Stimulated activated CD4-positive, alpha-beta T cell treated with anti-CD3 and anti-CD28 coated beads, Interleukin-1b, Interleukin-23, amount 100 ng/mL, for 48 hours (primary cell): ENCODE results near the gene NPIPA8.
"Not testable (repeated sequence)": the region's sequence is repeated elsewhere in the genome, so short reads cannot be mapped to it uniquely, and the experiment has no call there.

Source experiments
- DNase-seq: peaks from one replicate; pipeline ENCODE4 v3.0.0-alpha.2; 2020

Gene NPIPA8

DNA sequence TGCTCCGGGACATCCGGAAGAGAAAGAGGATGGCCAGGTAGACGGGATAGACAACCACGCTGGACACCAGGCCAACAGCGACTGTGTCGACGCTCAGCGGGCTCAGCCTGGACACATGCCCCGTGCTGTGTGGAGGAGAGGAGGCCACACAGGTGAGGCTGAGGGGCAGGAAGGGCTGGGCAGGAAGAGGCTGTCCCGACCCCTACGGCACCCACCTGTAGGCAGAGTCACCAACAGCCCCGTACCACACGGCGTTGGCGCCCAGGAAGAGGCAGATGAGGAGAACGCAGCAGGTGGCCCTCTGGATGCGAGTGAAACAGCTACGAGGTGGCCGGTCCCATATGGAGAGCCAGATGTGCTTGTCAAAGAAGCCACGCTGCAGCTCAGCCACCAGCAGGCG is at the start of gene NPIPA8:
TSS of gene NPIPA8 (minus strand) at position 101 of the 400 bp plus-strand sequence. CDS start 4,074 bp downstream, outside the sequence.
- not testable (repeated sequence) for DNase-seq

DNA sequence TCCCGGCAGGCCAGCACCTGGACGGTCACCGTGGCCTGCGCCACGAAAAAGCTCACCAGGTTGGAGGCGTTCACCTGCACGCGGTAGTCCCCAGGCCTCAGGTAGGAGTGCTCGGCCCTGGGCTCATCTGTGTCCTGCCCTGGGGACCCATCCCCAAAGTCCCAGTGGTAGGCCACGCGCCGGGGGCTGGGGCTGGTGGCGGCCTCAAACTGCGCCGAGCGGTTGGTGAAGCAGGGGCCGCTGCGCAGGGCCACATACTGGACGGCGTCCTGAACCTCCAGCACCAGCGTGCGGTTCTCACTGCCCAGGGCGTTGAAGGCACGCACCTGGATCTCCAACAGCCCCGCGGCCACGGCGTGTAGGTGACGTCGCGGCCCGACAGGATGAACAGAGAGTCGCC is 48.7 kb upstream of the NPIPA8 start:
- DNase-seq: not testable (repeated sequence)

DNA sequence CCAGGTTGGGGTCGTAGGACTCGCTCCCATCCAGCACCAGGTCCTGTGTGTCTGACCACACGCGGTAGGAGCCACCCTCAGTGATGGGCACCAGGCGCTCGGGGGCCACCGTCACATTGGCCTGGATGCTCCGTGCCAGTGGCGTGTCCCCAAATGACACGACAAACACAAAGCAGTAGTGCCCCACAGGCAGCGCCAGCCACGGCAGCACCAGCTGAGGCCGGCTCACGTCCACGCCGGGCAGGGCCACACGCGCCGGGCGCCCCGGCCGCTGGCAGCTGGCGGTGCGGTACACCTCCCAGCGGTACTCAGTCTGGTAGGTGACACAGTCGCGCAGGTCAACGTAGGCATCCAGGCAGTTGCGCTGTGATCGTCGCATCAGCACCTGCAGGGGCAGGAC is 48.3 kb upstream of the NPIPA8 start:
- not testable (repeated sequence) for DNase-seq

DNA sequence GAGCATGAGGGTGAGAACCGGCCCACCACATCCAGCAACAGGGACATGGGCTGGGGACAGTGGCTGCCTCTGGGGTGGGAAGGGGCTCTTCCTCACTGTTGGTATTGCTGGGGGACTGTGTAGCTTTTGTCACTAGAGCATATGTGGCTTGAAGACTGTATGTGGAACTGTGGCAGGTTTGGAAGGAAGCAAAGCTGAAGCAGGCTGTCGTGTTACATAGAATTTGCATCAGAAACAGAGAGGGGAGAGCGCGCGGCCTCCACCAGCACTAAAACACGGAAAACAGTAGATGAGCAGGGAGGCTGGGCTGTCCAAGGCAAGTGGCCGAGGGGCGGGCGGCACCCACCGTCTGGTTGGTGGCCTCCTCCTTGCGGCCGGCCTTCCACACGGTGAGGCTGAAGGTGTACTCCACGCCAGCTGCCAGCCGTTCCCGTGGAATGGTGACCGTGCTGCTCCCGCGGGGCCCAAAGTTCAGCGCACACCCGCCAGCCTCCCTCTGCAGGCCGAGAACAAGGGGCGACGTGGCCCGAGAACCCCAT is 47.6 kb upstream of the NPIPA8 start:
- DNase-seq: not testable (repeated sequence)

DNA sequence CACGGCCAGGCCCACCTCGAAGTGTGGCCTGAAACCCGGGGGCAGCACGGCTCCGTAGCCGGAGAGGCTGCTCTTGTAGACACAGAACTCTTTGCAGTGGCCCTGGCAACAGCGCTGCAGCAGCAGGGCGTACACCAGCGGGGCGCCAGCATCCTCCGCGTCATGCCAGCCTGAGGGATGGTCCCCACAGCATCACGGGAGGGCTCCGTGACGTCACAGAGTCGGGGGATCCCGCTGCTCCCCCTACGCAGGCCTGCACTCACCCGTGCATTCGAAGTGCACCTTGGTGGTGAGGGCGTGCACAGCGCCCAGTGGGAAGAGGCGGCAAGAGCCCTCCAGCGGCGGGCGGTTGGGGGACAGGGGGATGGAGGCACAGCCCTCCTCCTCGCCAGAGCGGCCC is 46.2 kb upstream of the NPIPA8 start:
- DNase-seq: not testable (repeated sequence)

DNA sequence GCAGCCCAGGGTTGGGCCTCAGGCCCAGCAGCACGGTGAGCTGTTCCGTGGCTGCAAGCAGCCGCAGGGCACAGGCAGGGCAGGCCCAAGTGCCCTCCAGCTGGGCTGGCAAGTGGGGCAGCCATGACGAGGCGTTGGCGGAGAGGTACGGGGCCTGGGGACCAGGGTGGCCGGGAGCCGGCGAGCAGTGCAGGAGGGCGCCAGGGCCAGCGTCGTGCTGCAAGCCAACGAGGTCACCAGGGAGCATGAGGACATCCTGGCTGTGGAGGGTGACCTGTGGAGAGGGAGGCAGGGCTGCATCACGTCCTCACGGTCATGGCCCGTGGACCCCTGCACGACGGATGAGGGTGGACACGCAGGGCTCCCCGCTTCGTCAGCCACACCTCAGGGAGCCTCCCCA is 11.2 kb upstream of the NPIPA8 start:
- DNase-seq: not testable (repeated sequence)

DNA sequence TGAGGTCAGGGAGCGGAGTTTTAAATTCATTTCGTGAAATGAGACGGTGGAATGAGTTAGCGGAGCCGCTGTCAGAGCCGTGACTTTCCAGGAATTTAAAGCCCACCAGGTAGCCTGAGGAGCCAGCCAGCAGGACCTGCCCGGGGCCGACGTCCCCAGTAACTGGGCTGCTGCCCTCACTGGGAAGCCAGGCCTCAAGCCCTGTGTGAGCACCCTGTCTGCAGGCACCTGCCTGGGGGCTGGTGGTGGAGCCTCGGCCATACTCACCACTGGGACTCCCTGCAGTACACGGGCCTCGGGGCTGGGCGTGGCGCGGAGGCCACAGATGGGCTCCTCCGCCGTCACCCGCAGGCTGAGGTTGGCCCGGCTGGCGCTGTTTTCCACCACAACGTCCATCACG is 10.5 kb upstream of the NPIPA8 start:
- not testable (repeated sequence) for DNase-seq

DNA sequence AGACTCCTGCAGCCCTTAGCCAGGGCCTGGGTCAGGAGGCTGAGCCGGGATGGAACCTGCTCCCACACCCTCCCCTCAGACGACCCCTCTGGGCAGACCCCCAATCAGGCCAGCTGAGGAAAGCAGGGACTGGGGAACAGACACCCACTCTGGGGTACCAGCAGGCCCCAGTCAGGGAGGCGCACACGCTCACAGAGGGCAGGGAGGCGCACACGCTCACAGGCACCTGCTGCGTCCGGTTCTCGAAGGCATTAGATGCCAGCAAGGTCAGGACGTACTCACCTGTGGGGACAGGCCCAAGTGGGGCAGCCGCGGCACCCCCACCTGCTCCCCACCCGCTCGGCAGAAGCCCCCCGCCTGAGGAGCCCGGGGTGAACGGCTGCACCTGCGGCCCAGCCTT is 8.1 kb upstream of the NPIPA8 start:
- DNase-seq: not testable (repeated sequence)

DNA sequence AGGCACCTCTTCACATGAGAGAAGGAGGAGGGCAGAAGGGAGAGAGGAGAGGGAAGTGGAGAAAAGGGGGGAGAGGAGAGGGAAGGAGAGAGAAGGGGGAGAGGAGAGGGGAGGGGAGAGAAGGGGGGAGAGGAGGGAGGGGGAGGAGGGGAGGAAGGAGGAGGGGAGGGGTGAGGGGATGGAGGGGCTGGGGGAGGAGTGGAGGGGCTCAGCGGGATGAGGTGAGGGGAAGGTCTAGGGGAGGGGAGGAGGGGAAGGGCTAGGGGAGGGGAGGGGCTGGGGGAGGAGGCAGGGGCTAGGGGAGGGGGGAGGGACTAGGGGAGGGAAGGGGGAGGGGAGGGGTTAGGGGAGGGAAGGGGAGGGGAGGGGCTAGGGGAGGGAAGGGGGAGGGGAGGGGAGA is 5.5 kb upstream of the NPIPA8 start:
- not testable (repeated sequence) for DNase-seq

DNA sequence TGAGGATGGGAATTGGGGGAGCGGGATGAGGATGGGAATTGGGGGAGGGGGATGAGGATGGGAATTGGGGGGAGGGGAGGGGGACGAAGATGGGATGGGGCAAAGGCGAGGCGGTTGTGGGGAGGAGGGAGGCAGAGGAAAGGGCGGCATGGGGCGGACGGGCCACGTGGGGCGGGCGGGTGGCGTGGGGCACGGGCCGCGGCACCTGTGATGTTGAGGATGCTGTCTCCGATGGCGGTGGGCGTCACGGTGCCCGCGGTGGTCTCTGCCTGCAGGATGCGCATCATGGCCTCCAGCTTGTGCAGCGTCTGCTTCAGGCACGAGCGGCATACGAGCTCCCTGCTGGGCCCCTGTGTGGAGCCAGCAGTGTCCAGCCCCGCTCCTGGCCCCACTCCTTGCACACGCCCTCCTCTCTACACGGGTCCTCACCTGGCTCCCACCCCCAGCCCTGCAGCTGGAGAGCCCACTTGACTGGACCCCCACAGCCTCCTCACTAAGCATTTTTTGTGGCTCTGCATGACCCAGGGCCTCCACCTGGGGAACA is 5.0 kb upstream of the NPIPA8 start:
- DNase-seq: not testable (repeated sequence)

DNA sequence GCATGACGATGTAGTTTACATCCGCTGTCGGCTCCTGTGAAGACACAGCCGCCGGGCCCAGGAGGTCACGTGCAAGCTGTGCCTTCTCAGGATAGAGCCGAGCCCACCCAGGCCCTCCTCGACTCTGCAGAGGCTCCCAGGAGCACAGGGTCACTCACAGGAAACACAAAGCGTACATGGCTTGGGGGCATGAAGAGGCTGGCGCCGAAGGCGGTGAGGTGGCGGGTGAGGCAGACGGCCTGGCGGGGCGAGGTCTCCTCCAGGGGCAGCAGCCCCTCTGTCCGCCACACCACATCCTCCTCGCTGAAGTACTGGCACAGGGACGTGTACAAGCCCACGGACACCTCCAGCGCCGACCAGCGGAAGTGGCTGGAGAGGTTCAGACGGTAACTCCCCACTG is 2.7 kb upstream of the NPIPA8 start:
- DNase-seq: not testable (repeated sequence)

DNA sequence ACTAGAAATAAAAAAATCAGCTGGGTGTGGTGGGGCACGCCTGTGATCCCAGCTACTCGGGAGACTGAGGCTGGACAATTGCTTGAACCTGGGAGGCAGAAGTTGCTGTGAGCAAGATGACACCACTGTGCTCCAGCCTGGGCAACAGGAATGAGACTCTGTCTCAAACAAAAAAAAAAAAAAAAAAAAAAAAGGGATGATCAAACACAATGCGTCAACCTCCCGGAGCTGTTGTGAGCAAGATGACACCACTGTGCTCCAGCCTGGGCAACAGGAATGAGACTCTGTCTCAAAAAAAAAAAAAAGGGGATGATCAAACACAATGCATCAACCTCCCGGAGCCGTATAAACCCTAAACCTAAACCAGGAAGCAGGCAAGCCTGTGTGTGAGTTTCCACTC is 24.7 kb downstream of the NPIPA8 start:
- DNase-seq: not testable (repeated sequence)

DNA sequence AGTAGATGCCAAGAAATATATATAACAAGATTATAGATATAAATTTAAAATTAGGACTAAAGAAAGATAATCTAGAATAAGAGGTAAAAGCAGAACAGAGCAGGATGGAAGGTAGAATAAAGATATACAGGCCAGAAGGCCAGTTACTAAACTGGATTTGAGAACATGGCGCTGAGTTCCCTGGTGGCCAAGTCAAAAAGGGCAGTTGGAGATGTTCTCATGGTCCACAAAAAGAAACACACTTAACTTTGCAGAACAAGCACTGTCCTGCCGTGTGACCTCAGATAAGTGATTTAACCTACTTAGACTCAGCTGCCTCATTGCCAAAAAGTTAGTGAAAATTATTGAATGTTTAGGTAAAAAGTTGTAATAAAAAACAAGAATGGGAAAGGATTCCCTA is 27.4 kb downstream of the NPIPA8 start:
- not testable (repeated sequence) for DNase-seq

DNA sequence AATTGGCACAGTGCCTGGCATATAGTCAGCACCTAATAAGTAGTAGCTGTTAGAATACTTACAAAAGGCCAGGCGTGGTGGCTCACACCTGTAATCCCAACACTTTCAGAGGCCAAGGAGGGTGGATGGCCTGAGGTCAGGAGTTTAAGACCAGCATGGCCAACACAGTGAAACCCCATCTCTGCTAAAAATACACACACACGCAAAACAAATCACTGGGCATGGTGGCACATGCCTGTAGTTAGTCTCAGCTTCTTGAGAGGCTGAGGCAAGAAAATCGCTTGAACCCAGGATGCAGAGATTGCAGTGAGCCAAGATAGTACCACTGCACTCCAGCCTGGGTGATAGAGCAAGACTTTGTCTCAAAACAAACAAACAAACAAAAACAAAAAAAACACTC is 29.3 kb downstream of the NPIPA8 start:
- not testable (repeated sequence) for DNase-seq

DNA sequence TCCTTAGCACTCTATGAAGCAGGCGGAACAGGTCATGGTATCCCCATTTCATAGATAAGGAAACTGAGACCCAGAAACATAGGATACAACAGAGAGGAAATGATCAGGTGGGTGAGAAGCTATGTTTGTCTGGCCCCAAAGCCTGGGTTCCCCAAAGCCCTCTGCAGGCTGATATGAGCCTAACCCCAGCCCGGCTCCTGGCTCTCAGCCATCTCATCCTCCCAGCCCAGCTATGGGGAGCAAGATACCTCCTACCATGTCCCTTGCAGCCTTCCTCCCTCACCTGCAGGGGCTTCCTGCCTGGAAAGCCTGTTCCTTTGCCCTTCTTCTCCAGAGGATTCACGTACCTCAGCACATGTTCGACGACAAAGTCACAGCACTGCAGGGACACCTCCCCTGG is 30.5 kb downstream of the NPIPA8 start:
- DNase-seq: not testable (repeated sequence)

DNA sequence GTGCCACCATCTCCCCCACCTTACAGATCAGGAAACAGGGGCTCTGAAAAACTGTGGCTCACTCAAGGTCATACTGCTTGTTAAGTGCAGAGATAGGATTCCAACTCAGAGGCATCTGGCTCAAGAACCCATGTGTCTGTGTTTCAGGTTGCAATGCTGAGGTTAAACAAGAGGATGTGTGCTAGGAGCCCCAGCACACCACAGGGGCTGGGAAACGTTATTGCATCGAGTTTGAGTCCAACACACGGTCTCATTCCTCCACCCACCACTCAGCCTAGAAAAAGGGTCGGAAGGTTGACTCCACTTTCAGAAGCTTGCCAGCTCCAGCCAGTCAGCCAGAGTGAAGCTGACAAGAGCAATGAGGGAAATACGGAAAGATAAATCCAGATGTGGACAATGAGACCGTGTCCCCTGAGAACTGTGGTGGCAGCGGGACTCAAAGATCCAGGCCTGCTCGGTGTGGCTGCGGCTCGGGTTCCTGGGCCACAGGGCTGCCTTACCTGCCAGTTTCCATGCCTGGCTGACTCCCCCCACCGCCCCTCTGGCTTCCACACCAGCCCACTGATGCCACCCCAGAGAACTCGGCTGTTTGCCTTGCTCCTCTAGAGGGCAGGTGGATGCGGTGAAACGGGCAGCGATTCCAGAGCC is 33.4 kb downstream of the NPIPA8 start:
- not testable (repeated sequence) for DNase-seq

DNA sequence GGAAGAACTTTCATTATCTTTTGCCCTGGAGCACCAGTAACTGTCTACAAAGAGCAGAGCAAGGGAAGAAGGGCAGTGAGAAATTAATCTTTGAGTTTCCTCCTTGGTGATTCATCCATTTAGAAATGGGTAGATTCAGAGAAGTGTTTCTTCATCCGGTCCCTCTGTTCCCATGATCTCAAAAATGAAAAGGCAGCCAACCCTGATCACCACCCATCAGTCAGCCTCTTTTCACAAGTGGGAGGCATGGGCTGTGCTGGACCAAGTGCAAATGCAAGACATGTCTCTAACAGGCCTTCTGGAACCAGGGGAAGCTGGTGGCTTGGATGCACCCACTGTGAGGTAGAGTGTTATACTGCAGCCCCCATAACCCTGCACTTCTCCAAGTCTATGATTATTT is 38.8 kb downstream of the NPIPA8 start:
- not testable (repeated sequence) for DNase-seq

DNA sequence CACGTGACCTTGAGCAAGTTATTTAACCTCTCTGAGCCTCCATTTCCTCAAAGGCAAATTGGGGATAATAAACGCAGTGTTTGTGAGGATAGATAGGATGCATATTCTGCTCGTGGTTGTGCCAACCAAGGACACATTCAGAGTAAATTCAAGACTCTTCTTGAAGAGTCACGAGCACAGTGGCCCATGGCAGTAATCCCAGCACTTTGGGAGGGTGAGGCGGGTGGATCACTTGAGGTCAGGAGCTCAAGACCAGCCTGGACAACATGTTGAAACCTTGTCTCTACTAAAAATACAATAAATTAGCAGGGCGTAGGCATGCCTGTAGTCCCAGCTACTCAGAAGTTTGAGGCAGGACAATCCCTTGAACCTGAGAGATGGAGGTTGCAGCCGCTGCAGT is 39.6 kb downstream of the NPIPA8 start:
- DNase-seq: not testable (repeated sequence)

DNA sequence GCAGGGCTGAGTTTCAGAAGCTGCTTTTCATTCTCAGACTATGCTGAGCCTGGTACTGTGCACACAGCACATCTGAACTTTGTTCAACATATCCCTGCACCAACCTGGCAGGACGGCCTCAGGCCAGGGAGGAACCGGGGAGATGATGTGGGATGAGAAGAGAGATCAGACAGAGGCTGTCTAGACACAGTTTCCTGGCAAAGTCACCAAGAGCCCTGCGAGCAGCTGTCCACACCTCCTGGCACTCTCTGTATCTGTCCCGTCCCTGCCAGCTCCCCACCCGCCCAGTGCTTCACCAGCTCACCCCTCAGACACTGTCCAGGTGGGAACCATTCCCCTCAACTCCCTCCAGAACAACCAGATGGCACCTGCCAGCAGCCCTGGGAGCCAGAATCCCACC is 42.2 kb downstream of the NPIPA8 start:
- DNase-seq: not testable (repeated sequence)

DNA sequence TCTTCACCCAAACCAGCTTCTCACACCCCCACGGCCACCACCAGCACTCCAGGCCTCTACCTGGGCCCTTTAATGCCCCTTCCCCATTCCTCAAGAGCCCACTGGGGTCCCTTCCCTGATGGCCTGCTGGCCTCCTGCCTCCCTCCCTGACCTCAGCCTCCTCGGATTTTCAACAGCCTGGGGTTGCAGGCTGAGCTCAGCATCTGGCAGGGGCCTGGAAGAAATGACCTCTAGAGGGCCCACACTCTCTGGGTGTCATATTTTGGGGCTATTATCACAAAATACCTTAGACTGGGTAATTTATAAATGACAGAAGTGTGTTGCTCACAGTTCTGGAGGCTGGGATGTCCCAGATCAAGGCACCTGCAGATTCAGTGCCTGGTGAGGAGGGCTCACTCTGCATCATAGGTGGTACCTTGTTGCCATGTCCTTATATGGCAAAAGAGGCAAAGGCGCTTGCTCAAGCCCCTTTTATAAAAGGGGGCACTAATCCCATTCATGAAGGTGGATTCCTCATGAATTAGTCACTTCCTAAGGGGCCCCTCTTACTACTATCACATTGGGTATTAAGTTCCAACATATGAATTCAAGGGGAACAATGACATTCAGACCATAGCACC is 43.1 kb downstream of the NPIPA8 start:
- not testable (repeated sequence) for DNase-seq

DNA sequence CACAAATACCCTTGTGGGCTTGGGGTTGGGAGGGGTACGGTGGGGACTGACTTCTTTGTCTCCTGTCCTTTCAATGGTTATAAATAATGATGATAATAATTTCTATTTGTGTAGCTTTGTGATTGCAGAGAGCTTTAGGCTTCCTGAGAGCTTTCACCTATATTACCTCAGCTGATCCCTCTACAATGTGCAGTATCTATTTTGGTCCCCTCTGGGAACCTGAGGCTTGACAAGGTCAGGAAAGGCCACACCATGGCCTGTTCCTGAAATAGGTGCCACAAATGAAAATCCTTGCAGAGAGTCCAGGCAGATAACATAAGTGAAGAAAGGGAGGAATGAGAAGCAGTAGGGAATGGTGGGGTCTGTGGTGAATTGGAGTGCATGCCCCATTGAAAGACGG is 45.6 kb downstream of the NPIPA8 start:
- DNase-seq: not testable (repeated sequence)

DNA sequence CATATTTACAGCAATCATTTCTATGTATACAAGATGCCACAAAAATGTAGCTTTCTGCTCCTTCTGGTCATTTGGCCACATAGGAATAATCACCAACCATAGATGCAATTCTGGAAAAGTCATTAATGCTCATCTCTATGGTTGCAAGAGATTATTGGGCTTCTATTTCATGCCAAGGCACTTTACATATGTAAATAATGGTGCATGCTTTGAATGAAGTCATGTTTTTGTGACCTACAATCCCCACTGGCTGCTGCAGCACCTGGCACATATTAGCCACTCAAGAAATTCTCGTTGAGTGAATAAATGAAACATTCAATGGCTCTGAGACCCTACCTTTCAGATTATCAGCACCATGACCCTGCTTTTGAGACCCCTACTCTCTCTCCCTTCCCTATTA is 50.2 kb downstream of the NPIPA8 start:
- DNase-seq: not testable (repeated sequence)

DNA sequence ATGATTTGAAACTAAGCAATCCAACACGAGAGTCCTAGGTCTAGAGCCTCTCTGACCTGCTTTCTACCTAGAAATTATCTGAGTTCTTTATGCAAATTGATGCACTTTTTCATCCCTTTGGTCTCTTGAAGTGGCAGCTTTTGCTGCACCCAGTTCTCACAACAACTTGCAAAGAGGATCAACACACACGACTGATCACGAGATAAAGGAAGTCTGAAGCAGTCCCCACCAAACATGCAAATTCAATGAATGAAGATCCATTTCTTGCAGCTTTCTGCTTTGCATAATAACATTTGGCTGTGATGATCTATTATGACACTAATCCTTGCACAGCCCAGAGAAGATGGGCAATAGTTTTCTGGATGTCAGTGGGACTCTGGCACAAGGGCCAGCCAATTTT is 56.2 kb downstream of the NPIPA8 start:
- DNase-seq: not testable (repeated sequence)

DNA sequence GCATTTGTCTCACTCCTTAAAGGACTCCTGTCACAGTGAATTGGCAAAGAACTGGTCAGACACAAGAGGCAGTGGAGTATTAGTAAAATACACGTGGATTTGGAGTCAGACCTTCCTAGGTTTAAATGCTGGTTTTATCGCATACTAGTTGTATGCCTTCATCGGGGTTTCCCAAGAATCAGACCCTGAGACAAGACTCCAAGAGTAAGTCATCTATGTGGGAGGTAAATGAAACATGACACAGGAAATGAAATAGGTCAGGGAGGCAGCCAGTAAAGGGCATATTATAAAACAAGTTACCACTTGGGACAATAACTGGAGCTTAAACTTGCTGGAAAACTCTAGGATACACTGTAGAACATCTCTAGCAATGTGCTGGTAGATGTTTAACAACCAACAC is 59.8 kb downstream of the NPIPA8 start:
- not testable (repeated sequence) for DNase-seq
